Measurements from ENCODE around the gene LRRC8E. TPM values are rescaled to one million over a fixed set of nuclear protein-coding genes. Genes with fewer than 3 reads are reported as not detected.

Gene LRRC8E
- total RNA-seq, 1 donor from 2014 or later: not detected

DNA sequence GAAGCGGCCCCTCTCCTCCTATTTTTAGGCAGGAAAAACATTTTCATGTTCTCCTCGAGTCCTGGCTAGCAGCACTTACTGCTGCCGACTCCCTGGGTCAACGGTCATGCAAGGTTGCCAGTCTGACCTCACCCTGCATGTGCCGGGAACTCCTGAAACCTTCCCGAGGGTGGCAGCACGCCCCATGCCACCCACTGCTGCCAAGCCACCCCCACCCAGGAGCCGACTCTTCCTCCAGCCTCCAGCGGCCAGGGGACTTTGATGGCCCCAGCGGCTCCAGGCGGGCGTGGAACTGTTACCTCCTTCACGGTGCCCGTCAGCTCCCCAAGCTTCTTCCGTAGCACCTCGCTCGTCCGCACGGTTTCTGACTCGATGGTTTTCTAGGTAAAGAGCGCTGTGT is 46.5 kb downstream of the LRRC8E start:
- Mint-ChIP-seq H3K4me3 (ENCODE audit: low read depth) (no peak overlapping the region), H3K4me1 (ENCODE audit: low read depth) (no peaks in the 10 kb centered on the region), H3K9me3 (no peaks in the 10 kb centered on the region), H3K27ac (no peak overlapping the region), H3K36me3 (ENCODE audit: low read depth) (peaks cover 45% of the 10 kb centered on the region), H3K27me3 (ENCODE audit: low read depth) (no peaks in the 10 kb centered on the region)
- no peak for DNase-seq (ENCODE audit: low spot score)
- intact Hi-C loops (cut with micrococcal nuclease): no loop called here

DNA sequence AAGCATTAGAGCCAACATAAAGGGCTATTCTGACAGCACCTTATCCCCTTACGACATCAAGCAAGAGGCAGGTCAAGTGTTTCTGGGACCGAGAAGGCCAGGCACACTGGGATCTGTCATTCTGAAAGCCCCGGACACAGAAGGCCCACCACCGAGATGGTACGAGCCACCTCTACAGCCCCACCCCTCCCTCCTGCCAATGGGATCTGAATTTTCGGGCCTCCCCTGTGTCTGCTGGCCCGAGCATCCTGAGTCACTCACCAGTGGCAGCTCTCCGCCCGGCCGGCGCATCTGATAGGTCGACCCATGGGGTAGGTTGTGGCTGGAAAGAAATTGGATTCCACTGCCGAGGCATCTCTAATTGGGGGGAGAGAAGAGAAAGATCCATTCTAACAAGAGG is 52.5 kb downstream of the LRRC8E start:
- Mint-ChIP-seq H3K27ac (peak overlapping the region; percentile 43), H3K9me3 (no peaks in the 10 kb centered on the region), H3K27me3 (ENCODE audit: low read depth) (no peaks in the 10 kb centered on the region), H3K36me3 (ENCODE audit: low read depth) (peaks cover 26% of the 10 kb centered on the region), H3K4me1 (ENCODE audit: low read depth) (peaks cover 15% of the 10 kb centered on the region), H3K4me3 (ENCODE audit: low read depth) (peak overlapping the region; percentile 47)
- intact Hi-C loops (cut with micrococcal nuclease): loop anchor here (10.0 kb wide), 1 partner anchor 314 kb away; no protein-coding TSS in a partner anchor
- DNase-seq (ENCODE audit: low spot score): no peak

DNA sequence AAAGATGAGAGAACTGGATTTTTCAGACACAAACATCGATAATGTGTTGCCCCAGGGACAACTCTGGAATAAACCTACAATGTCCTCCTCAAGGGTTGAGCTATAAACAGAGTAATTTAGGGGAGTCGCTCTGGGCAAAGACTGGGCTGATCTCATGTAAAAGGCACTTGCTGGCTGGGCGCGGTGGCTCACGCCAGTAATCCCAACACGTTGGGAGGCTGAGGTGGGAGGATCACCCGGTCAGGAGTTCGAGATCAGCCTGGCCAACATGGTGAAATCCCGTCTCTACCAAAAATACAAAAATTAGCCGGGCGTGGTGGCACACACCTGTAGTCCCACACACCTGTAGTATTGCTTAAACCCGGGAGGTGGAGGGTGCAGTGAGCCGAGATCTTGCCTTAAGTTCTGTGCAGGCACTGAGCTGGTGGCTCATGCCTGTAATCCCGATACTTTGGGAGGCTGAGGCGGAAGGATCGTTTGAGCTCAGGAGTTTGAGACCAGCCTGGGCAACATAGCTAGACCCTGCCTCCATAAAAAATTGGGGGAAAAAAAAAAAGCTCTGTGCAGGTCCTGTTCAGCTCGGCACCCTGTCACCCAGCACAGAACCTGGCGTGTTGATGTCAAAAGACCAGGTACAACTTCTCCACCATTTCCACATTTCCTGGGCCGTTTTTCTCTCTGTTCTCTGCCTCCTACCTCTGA is 53.7 kb downstream of the LRRC8E start:
- Mint-ChIP-seq H3K4me3 (ENCODE audit: low read depth) (peak overlapping the region; percentile 84), H3K36me3 (ENCODE audit: low read depth) (peaks cover 19% of the 10 kb centered on the region), H3K9me3 (no peaks in the 10 kb centered on the region), H3K27ac (no peak overlapping the region), H3K4me1 (ENCODE audit: low read depth) (peaks cover 15% of the 10 kb centered on the region), H3K27me3 (ENCODE audit: low read depth) (no peaks in the 10 kb centered on the region)
- intact Hi-C loops (cut with micrococcal nuclease): loop anchor here (10.0 kb wide), 1 partner anchor 313 kb away; no protein-coding TSS in a partner anchor
- no peak for DNase-seq (ENCODE audit: low spot score)

DNA sequence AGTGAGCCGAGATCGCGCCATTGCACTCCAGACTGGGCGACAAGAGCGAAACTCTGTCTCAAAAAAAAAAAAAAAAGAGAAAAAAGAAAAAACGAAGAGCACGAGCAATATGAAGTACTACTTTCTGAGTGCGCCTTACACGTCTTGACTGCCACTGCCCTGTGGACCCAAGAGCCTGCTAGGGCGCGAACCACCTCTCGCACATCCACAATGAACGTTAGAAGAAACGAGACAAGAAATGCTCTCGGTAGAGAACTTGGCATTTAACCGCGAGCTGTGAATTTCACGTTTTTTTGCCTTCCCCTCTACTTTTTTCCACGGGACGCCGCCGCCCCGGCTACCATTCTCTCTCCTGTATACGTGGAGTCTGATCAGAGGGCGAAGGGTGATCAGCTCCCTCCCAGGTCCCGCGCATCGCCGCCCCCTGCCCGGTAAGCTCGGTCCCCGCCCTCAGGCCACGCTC is 54.7 kb downstream of the LRRC8E start:
- H3K36me3 Mint-ChIP-seq (ENCODE audit: low read depth): peaks cover 19% of the 10 kb centered on the region

DNA sequence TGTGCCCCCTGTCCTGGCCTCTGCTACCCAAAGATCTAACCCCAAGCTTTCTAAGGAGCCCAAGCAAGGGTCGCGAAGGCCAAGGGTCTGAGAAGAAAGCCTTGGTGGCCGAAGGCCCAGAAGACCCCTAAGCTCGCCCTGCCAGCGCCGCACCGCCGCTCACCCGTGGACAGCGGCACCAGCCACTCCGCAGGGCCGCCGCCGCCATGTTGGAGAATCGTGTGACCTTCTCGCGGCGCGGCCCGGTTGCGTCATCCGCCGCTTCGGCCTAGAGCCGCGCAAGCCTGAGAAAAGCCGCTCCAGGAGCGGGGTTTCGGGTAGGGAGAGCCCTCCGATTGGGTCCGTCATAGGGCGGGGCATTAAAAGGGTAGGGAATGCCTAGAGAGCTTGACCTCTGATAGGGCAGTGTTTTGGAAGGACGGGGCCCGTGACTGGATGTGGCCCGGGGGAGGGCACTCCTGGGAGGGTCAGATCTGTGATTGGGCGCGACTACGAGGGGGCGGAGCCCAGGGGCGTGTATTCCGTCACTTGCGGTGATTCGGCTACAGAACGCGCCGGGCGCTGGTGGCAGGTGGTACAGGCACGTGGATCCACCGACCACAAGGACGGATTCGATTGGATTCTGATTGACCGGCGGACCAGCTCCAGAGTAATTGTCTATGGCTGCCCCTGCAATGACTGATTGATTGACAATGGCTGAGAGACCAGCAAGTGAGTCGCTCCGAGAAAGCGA is 55.3 kb downstream of the LRRC8E start, which contains the start of gene TIMM44:
Gene TIMM44 (minus strand): TSS at position 223 of the 733 bp plus-strand sequence. CDS start 15 bp downstream, at position 208.
- peak within 1 kb of the TSS; percentile 93 for H3K27ac Mint-ChIP-seq
- no peaks in the 10 kb centered on the region for H3K9me3 Mint-ChIP-seq
- DNase-seq (ENCODE audit: low spot score): peak; percentile 99
- intact Hi-C loops (cut with micrococcal nuclease): loop anchor here (1.0 to 10.0 kb wide), 3 partner anchors 23 to 311 kb away; partner anchors contain the start of gene SNAPC2
- no peaks in the 10 kb centered on the region for H3K27me3 Mint-ChIP-seq (ENCODE audit: low read depth)
- peaks cover 19% of the 10 kb centered on the region for H3K36me3 Mint-ChIP-seq (ENCODE audit: low read depth)
- peak within 1 kb of the TSS; percentile 84 for H3K4me3 Mint-ChIP-seq (ENCODE audit: low read depth)
- H3K4me1 Mint-ChIP-seq (ENCODE audit: low read depth): peaks cover 15% of the 10 kb centered on the region

More for the DNA sequence above, 54.7 kb downstream of the LRRC8E start:
- Mint-ChIP-seq H3K27ac (peak overlapping the region; percentile 93), H3K9me3 (no peaks in the 10 kb centered on the region), H3K4me1 (ENCODE audit: low read depth) (peaks cover 15% of the 10 kb centered on the region), H3K4me3 (ENCODE audit: low read depth) (peak overlapping the region; percentile 84), H3K27me3 (ENCODE audit: low read depth) (no peaks in the 10 kb centered on the region)
- DNase-seq (ENCODE audit: low spot score): no peak
- intact Hi-C loops (cut with micrococcal nuclease): loop anchor here (1.0 to 10.0 kb wide), 3 partner anchors 23 to 312 kb away; partner anchors contain the start of gene SNAPC2

DNA sequence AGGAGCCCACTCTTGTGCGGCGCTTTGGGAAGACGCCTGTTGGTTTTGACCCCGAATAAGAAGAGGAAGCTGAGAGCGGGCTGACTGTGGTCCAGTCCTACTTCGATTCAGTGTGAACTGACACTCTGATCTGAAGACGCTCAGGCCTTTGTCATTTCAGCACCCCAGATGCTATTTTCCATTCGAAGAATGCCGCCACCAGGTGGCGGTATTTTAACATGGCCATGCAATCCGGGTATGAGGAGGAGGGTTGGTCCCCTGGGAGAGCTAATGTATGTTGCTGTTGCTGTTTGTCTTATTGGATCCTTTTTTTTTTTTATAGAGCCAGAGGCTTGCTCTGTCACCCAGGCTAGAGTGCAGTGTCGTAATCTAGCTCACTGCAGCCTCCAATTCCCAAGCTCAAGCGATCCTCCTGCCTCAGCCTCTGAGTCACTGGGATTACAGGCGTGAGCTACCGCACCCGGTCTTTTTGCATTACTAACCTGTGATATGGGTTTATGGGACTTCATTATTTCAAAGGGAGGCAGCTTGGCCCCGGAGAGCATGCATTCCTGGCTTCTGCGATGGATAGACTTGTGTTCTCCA is 56.0 kb downstream of the LRRC8E start:
- peak; percentile 79 for DNase-seq (ENCODE audit: low spot score)
- H3K4me1 Mint-ChIP-seq (ENCODE audit: low read depth): peaks cover 15% of the 10 kb centered on the region
- H3K36me3 Mint-ChIP-seq (ENCODE audit: low read depth): peaks cover 14% of the 10 kb centered on the region
- H3K27ac Mint-ChIP-seq: peak overlapping the region; percentile 93
- H3K27me3 Mint-ChIP-seq (ENCODE audit: low read depth): no peaks in the 10 kb centered on the region
- no peaks in the 10 kb centered on the region for H3K9me3 Mint-ChIP-seq
- H3K4me3 Mint-ChIP-seq (ENCODE audit: low read depth): peak overlapping the region; percentile 84
- intact Hi-C loops (cut with micrococcal nuclease): loop anchor here (10.0 kb wide), 1 partner anchor 311 kb away; no protein-coding TSS in a partner anchor

DNA sequence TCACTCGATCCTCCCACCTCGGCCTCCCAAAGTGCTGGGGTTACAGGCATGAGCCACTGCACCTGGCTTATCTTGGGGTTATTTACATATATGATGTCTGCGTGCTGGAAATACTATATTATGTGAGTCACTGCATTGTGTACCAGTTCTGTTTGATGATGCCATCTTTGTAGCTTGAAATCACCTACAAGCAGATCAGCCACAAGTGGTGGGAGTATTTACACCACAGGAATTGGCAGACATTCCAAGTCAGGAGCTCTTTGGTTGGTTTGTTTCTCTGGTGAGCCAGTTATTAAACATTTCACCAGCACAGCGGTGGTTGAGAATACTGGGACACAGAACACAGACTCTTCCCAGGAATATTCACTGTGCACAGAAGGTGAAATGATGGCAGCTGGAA is 59.6 kb downstream of the LRRC8E start:
- H3K27ac Mint-ChIP-seq: no peak overlapping the region
- no peaks in the 10 kb centered on the region for H3K27me3 Mint-ChIP-seq (ENCODE audit: low read depth)
- peaks cover 6% of the 10 kb centered on the region for H3K4me1 Mint-ChIP-seq (ENCODE audit: low read depth)
- no peaks in the 10 kb centered on the region for H3K9me3 Mint-ChIP-seq
- no peaks in the 10 kb centered on the region for H3K36me3 Mint-ChIP-seq (ENCODE audit: low read depth)
- intact Hi-C loops (cut with micrococcal nuclease): loop anchor here (10.0 kb wide), 1 partner anchor 307 kb away; no protein-coding TSS in a partner anchor
- no peak for DNase-seq (ENCODE audit: low spot score)
- H3K4me3 Mint-ChIP-seq (ENCODE audit: low read depth): no peak overlapping the region

Other genes starting within 250 kb of the LRRC8E start
- not detected in 2 replicates for gene RETN, start 219.5 kb upstream of the LRRC8E start, total RNA-seq
- not detected in 2 replicates for gene MCEMP1, start 211.4 kb upstream of the LRRC8E start, total RNA-seq
- 88.9 and 92.4 TPM in 2 replicates for gene TRAPPC5, start 207.7 kb upstream of the LRRC8E start, total RNA-seq
- 0.46 and 0.99 TPM in 2 replicates for gene FCER2, start 186.4 kb upstream of the LRRC8E start, total RNA-seq
- not detected in 2 replicates for gene CLEC4G, start 156.4 kb upstream of the LRRC8E start, total RNA-seq
- gene CD209, start 141.0 kb upstream of the LRRC8E start, total RNA-seq: not detected in 2 replicates
- not detected in 2 replicates for gene CLEC4M, start 125.3 kb upstream of the LRRC8E start, total RNA-seq
- gene EVI5L, start 58.3 kb upstream of the LRRC8E start, total RNA-seq: 3.8 and 4.5 TPM in 2 replicates
- 0.05 TPM in 1 of 2 replicates, not detected in the other for gene PRR36, start 14.1 kb upstream of the LRRC8E start, total RNA-seq
- gene MAP2K7, start 15.4 kb downstream of the LRRC8E start, total RNA-seq: 43.0 and 44.6 TPM in 2 replicates
- gene TGFBR3L, start 26.3 kb downstream of the LRRC8E start, total RNA-seq: 6.3 TPM in 2 replicates
- gene SNAPC2, start 31.8 kb downstream of the LRRC8E start, total RNA-seq: 18.4 and 19.5 TPM in 2 replicates
- gene CTXN1, start 37.6 kb downstream of the LRRC8E start, total RNA-seq: 0.50 and 0.53 TPM in 2 replicates
- gene TIMM44, start 55.2 kb downstream of the LRRC8E start, total RNA-seq: 79.2 and 90.2 TPM in 2 replicates
- 184 TPM in 2 replicates for gene ELAVL1, start 117.1 kb downstream of the LRRC8E start, total RNA-seq
- gene CCL25, start 164.2 kb downstream of the LRRC8E start, total RNA-seq: not detected in 2 replicates